ENCODE data around the gene SLC17A7. TPM values are rescaled to one million over a fixed set of nuclear protein-coding genes. Genes with fewer than 3 reads are reported as not detected.

The SLC17A7 gene
- total and polyA plus RNA-seq, 2 of the 8 experiments (the other 6 are each of a cell fraction or from before 2014, with no cell fraction given) = 2.7 to 3.0 TPM

- no peak overlapping the region for H2AFZ ChIP-seq (ENCODE audit: low read length)
- H3K27ac ChIP-seq (ENCODE audit: low read depth, low read length) = no peak overlapping the region
- H3K9ac ChIP-seq (replicated peaks in 1 of 4; ENCODE audit: extremely low read depth in 1 of 4, low read depth in 3 of 4, low read length in 3 of 4) = no peak overlapping the region
- H3K14ac ChIP-seq (ENCODE audit: insufficient read length) = no peak overlapping the region
- H3K79me2 ChIP-seq (ENCODE audit: control insufficient read depth in 1 of 2, insufficient read depth in 2 of 2, low read length in 2 of 2) = no peaks in the 10 kb centered on the region
- H2BK20ac ChIP-seq (ENCODE audit: low read length) = no peak overlapping the region
- DNase-seq (ENCODE audit: low read depth in 1 of 2, low spot score in 2 of 2) = no peak
- CTCF ChIA-PET (ENCODE audit: partially characterized antibody) = interaction anchor here (1.2 to 4.7 kb wide), 5 partner anchors 10 to 46 kb away, joined by 3 to 38 read pairs (median 5); partner anchors contain the start of genes GFY and PTH2
- H4K20me1 ChIP-seq (replicated peaks in 1 of 2; ENCODE audit: control insufficient read depth in 1 of 2, insufficient read depth in 2 of 2, low read length in 2 of 2) = no peaks in the 10 kb centered on the region
- H3K18ac ChIP-seq (ENCODE audit: extremely low read depth, low read length) = no peak overlapping the region; the same call in 1 of the 2 replicates
- H3K4me1 ChIP-seq (replicated peaks in 1 of 4; ENCODE audit: control insufficient read depth in 3 of 4, insufficient read depth in 4 of 4, low read length in 3 of 4) = peaks cover 0 to 13% (median 12%) of the 10 kb centered on the region in 4 experiments; a peak in 5 of 7 replicates
- no peak overlapping the region for H2BK12ac ChIP-seq (ENCODE audit: low read depth, low read length)
- H2BK5ac ChIP-seq (ENCODE audit: low read depth, low read length) = no peak overlapping the region
- H3K23me2 ChIP-seq (ENCODE audit: low read depth, low read length) = peaks cover 22% of the 10 kb centered on the region; the same call in 1 of the 2 replicates
- no peak overlapping the region for H4K8ac ChIP-seq (ENCODE audit: extremely low read depth, insufficient read depth, low read length)
- H3K79me1 ChIP-seq (ENCODE audit: low read depth, low read length) = no peaks in the 10 kb centered on the region
- no peaks in the 10 kb centered on the region for H3K9me3 ChIP-seq (ENCODE audit: insufficient read depth in 2 of 2, low read depth in 1 of 2, low read length in 1 of 2)
- H4K91ac ChIP-seq (replicated peaks; ENCODE audit: insufficient read length, low read length) = no peak overlapping the region
- FAIRE-seq = no peak
- H3K27me3 ChIP-seq (replicated peaks in 1 of 4; ENCODE audit: control insufficient read depth in 3 of 4, extremely low read depth in 1 of 4, insufficient read depth in 3 of 4, low read length in 3 of 4) = peaks cover 30 to 66% (median 57%) of the 10 kb centered on the region in 4 experiments
- no peaks in the 10 kb centered on the region for H3K36me3 ChIP-seq (ENCODE audit: control insufficient read depth in 2 of 4, insufficient read depth in 4 of 4, low read length in 3 of 4)
- no peak overlapping the region for H2AK5ac ChIP-seq (ENCODE audit: low read depth, low read length)
- H3K56ac ChIP-seq (replicated peaks; ENCODE audit: insufficient read length, low read depth, low read length) = no peak overlapping the region
- H3K4ac ChIP-seq (replicated peaks; ENCODE audit: insufficient read length, low read depth, low read length) = no peak overlapping the region
- POLR2A ChIA-PET (ENCODE audit: partially characterized antibody) = interaction anchor here (1.4 to 1.7 kb wide), 2 partner anchors 10 to 45 kb away, joined by 7 to 9 read pairs; no protein-coding TSS in a partner anchor
- WGBS, 2 experiments (ENCODE audit: extremely low coverage in 1 of 2, insufficient coverage in 1 of 2, insufficient read length in 1 of 2, insufficient replicate concordance in 2 of 2, low coverage in 1 of 2, low lambda C conversion rate in 2 of 2, missing lambda C conversion rate in 1 of 2) = 47% methylated on average over 5 of the region's 8 CpGs; no CpG with 5 or more reads in 1 of the 2 experiments
- H2BK15ac ChIP-seq (ENCODE audit: low read length) = no peak overlapping the region
- peak overlapping the region in 1 of 2 experiments; percentile 52; a peak in 1 of 4 replicates for H3K4me2 ChIP-seq (ENCODE audit: insufficient read depth in 1 of 2, low read depth in 2 of 2, low read length in 2 of 2)
- no peak overlapping the region for H4K5ac ChIP-seq (ENCODE audit: insufficient read length, low read depth, low read length)
- peak overlapping the region in 2 of 4 experiments; percentile 30 to 40; a peak in 2 of 8 replicates for H3K4me3 ChIP-seq (ENCODE audit: extremely low read depth in 1 of 4, insufficient read depth in 2 of 4, low read depth in 3 of 4, low read length in 4 of 4)
- H2BK120ac ChIP-seq (replicated peaks; ENCODE audit: low read depth, low read length) = no peak overlapping the region
- no peak overlapping the region for H3K23ac ChIP-seq (ENCODE audit: insufficient read length)
- no peak for TF ChIP-seq CHD2 (IDR thresholded peaks at IDR 0.05; ENCODE audit: low read length)
- no peak for TF ChIP-seq RAD21 (IDR thresholded peaks at IDR 0.05 in 1 of 2, conservative IDR thresholded peaks at IDR 0.05 in 1 of 2; ENCODE audit: low read depth in 2 of 2, low read length in 2 of 2)
- no peak for TF ChIP-seq ZNF274 (IDR thresholded peaks at IDR 0.05; ENCODE audit: borderline replicate concordance, extremely low read depth, low read length)
Observed at GRCh38 chr19:49437231-49437630, 4.1 kb downstream of the SLC17A7 start.
